Liver (tissue), 9 donors: ENCODE measurements around the gene DAAM1. TPM values are rescaled to one million over a fixed set of nuclear protein-coding genes. Genes with fewer than 3 reads are reported as not detected.
A peak's percentile ranks its signal among the peaks of the same experiment; 100 is the strongest.

Source experiments
- DNase-seq: peaks from one replicate; pipeline ENCODE4 v3.0.0-alpha.2; 2017; ENCODE audit warnings: low spot score
- H3K27ac ChIP-seq, 2 donors: one replicate each; pipeline ENCODE4 v1.7.0; 2013; ENCODE audit warnings: inconsistent platforms in 2 of 2, low read length in 2 of 2, control low read depth in 1 of 2, low read depth in 1 of 2, mild to moderate bottlenecking in 1 of 2
- H3K27me3 ChIP-seq, 4 donors: one replicate each; pipeline versions ENCODE4 v1.6.1 to v1.7.0; 2013; ENCODE audit warnings: low read length in 3 of 4, inconsistent platforms in 1 of 4, mild to moderate bottlenecking in 1 of 4, moderate library complexity in 1 of 4; ENCODE audit not compliant: control insufficient read depth in 4 of 4, insufficient read depth in 4 of 4
- H3K36me3 ChIP-seq, 4 donors: one replicate each; pipeline versions ENCODE4 v1.6.1 to v1.7.0; 2013; ENCODE audit warnings: low read length in 3 of 4, mild to moderate bottlenecking in 3 of 4, low read depth in 1 of 4, moderate library complexity in 1 of 4; ENCODE audit not compliant: control insufficient read depth in 4 of 4, insufficient read depth in 3 of 4
- H3K4me1 ChIP-seq, 4 donors: one replicate each; pipeline versions ENCODE4 v1.6.1 to v1.7.0; 2013; ENCODE audit warnings: low read length in 3 of 4, mild to moderate bottlenecking in 3 of 4, moderate library complexity in 1 of 4; ENCODE audit not compliant: control insufficient read depth in 4 of 4, insufficient read depth in 4 of 4
- H3K4me3 ChIP-seq, 3 donors: one replicate each; pipeline versions ENCODE4 v1.6.1 to v1.7.0; 2013; ENCODE audit warnings: low read length in 3 of 3, control low read depth in 1 of 3, low read depth in 1 of 3, mild to moderate bottlenecking in 1 of 3
- H3K9ac ChIP-seq, 2 donors: one replicate each; pipeline ENCODE4 v1.7.0; 2013; ENCODE audit warnings: low read length in 2 of 2, mild to moderate bottlenecking in 2 of 2, moderate library complexity in 2 of 2, control low read depth in 1 of 2, low read depth in 1 of 2
- H3K9me3 ChIP-seq, 4 donors: one replicate each; pipeline versions ENCODE4 v1.6.1 to v1.7.0; 2013; ENCODE audit warnings: low read length in 3 of 4; ENCODE audit not compliant: control insufficient read depth in 4 of 4
- CTCF ChIP-seq: fragments of 150-350 bp; IDR thresholded peaks from 2 replicates; pipeline ENCODE4 v1.5.1; 2017; ENCODE audit warnings: improper control_type of control experiment, low read depth, low read length; ENCODE audit not compliant: missing input control
- FOXA2 ChIP-seq: IDR thresholded peaks from 2 replicates; pipeline ENCODE4 v1.6.1; 2016; ENCODE audit warnings: antibody characterized with exemption
- GABPA ChIP-seq, 2 donors: IDR thresholded peaks in 1 of 2; conservative IDR thresholded peaks in 1 of 2; 2 replicates each; pipeline ENCODE4 v1.6.1; 2016; ENCODE audit warnings: antibody characterized with exemption in 2 of 2, mild to moderate bottlenecking in 1 of 2, moderate library complexity in 1 of 2
- HNF4A ChIP-seq, 2 donors: conservative IDR thresholded peaks; 2 replicates each; pipeline ENCODE4 v1.6.1; 2016; ENCODE audit warnings: antibody characterized with exemption in 2 of 2, mild to moderate bottlenecking in 2 of 2
- HNF4G ChIP-seq: IDR thresholded peaks from 2 replicates; pipeline ENCODE4 v1.6.1; 2016; ENCODE audit warnings: antibody characterized with exemption
- JUND ChIP-seq, 2 donors: IDR thresholded peaks; 2 replicates each; pipeline ENCODE4 v1.6.1; 2016; ENCODE audit warnings: antibody characterized with exemption in 2 of 2
- NR2F2 ChIP-seq: IDR thresholded peaks from 2 replicates; pipeline ENCODE4 v1.6.1; 2016; ENCODE audit warnings: antibody characterized with exemption
- RAD21 ChIP-seq, 2 donors: IDR thresholded peaks; 2 replicates each; pipeline ENCODE4 v1.6.1; 2016; ENCODE audit warnings: antibody characterized with exemption in 2 of 2, mild to moderate bottlenecking in 2 of 2
- REST ChIP-seq: IDR thresholded peaks from 2 replicates; pipeline ENCODE4 v1.6.1; 2016; ENCODE audit warnings: antibody characterized with exemption, mild to moderate bottlenecking
- SP1 ChIP-seq: IDR thresholded peaks from 2 replicates; pipeline ENCODE4 v1.6.1; 2018; ENCODE audit warnings: antibody characterized with exemption, mild to moderate bottlenecking
- YY1 ChIP-seq: IDR thresholded peaks from 2 replicates; pipeline ENCODE4 v1.6.1; 2016; ENCODE audit warnings: antibody characterized with exemption, mild to moderate bottlenecking
- WGBS: extraction: QIAGEN DNeasy Blood & Tissue Kit; methylation state at CpG from one replicate; pipeline ENCODE4 v1.1.7; 2013; 5-methylcytosine and 5-hydroxymethylcytosine counted together
- polyA plus RNA-seq, 2 donors: library from polyadenylated mRNA; stranded (reverse) in 1 of 2; unstranded in 1 of 2; fragments of 200-250 nt in 1 of 2; fragments of >200 nt in 1 of 2; fragmentation: Nextera tagmentation in 1 of 2; extraction: Ambion mirVana in 1 of 2; gene quantifications; one replicate each; pipeline versions ENCODE4 v1.2.1 to v1.2.3, GENCODE V29; 2013 to 2015
- total RNA-seq, 2 donors: library from RNA; depleted of rRNA; stranded (reverse); fragments of >200 nt; gene quantifications; one replicate each; pipeline ENCODE4 v1.2.3, GENCODE V29; 2014
- donor health status: healthy.
- donor health status: healthy.
- donor health status: healthy.
- donor health status: healthy.
- donor health status: healthy.

Gene DAAM1
- total and polyA plus RNA-seq, 4 donors = 9.5 to 28.4 (median 18.5) TPM

- Histone ChIP-seq H3K27ac (peak overlapping the region in 1 of 2 donors; percentile 40), H3K27me3 (no peaks in the 10 kb centered on the region), H3K36me3 (no peaks in the 10 kb centered on the region), H3K4me1 (peaks cover 0 to 23% (median 19%) of the 10 kb centered on the region in 4 donors), H3K9me3 (no peaks in the 10 kb centered on the region), H3K9ac (no peak overlapping the region), H3K4me3 (no peak overlapping the region)
- TF ChIP-seq YY1 = no peak
- no peak for TF ChIP-seq FOXA2
- no peak for TF ChIP-seq HNF4G
- no peak for TF ChIP-seq RAD21 (IDR thresholded peaks at IDR 0.05)
- no peak for TF ChIP-seq JUND (IDR thresholded peaks at IDR 0.05)
- TF ChIP-seq REST = no peak
- no peak for TF ChIP-seq CTCF
- TF ChIP-seq GABPA (IDR thresholded peaks at IDR 0.05 in 1 of 2, conservative IDR thresholded peaks at IDR 0.05 in 1 of 2) = no peak
- no peak for TF ChIP-seq HNF4A (conservative IDR thresholded peaks at IDR 0.05)
- TF ChIP-seq NR2F2 = no peak
- no peak for TF ChIP-seq SP1
- no peak for DNase-seq
Observed at GRCh38 chr14:59186306-59186705, 2.2 kb upstream of the DAAM1 start.

- no peak overlapping the region for H3K27ac ChIP-seq
Observed at GRCh38 chr14:59187118-59187517, 1.3 kb upstream of the DAAM1 start.

GRCh38 chr14:59187802-59188460 is 536 bp upstream of the DAAM1 start:
- Histone ChIP-seq H3K9me3 (no peaks in the 10 kb centered on the region), H3K4me1 (peaks cover 0 to 31% (median 27%) of the 10 kb centered on the region in 4 donors), H3K27me3 (no peaks in the 10 kb centered on the region), H3K27ac (peak overlapping the region; percentile 83 to 84), H3K36me3 (no peaks in the 10 kb centered on the region), H3K9ac (peak overlapping the region; percentile 93 to 99), H3K4me3 (peak overlapping the region; percentile 70 to 98 (median 92))
- TF ChIP-seq YY1 = peak; percentile 42
- TF ChIP-seq SP1 = no peak
- WGBS = under 1% methylated on average over 43 of the region's 43 CpGs
- peak; percentile 69 for DNase-seq

More at GRCh38 chr14:59187118-59187517, 1.3 kb upstream of the DAAM1 start:
- no peak for DNase-seq
- H3K9ac ChIP-seq = peak overlapping the region in 1 of 2 donors; percentile 93
- TF ChIP-seq HNF4G = no peak
- 62% methylated on average over 4 of the region's 4 CpGs for WGBS
- peak overlapping the region in 1 of 3 donors; percentile 70 for H3K4me3 ChIP-seq
- no peaks in the 10 kb centered on the region for H3K27me3 ChIP-seq
- H3K9me3 ChIP-seq = no peaks in the 10 kb centered on the region
- peaks cover 0 to 28% (median 24%) of the 10 kb centered on the region in 4 donors for H3K4me1 ChIP-seq
- H3K36me3 ChIP-seq = no peaks in the 10 kb centered on the region
